Prostate gland (tissue), 2 donors: ENCODE data around the gene ZNF579. TPM values are rescaled to one million over a fixed set of nuclear protein-coding genes. Genes with fewer than 3 reads are reported as not detected.

Experiments
- DNase-seq: peaks from one replicate; pipeline ENCODE4 v3.0.0-alpha.2; 2019; ENCODE audit warnings: low spot score
- H3K27ac ChIP-seq, 2 donors: fragments of 200-600 bp; sonication (generic); 2 replicates each; pipeline ENCODE4 v1.5.1; 2017 to 2019
- H3K27me3 ChIP-seq: fragments of 200-600 bp; sonication (generic); replicated peaks from 2 replicates; pipeline ENCODE4 v1.5.1; 2019; ENCODE audit not compliant: insufficient read depth
- H3K36me3 ChIP-seq, 2 donors: fragments of 200-600 bp; sonication (generic); 1 replicate in 1 of 2; 2 replicates in 1 of 2; pipeline versions ENCODE4 v1.5.1 to v1.8.1; 2017 to 2019
- H3K4me1 ChIP-seq: fragments of 200-600 bp; sonication (generic); replicated peaks from 2 replicates; pipeline ENCODE4 v1.5.1; 2019
- H3K4me3 ChIP-seq, 2 donors: fragments of 200-600 bp; sonication (generic); 2 replicates each; pipeline ENCODE4 v1.5.1; 2017 to 2019
- H3K9me3 ChIP-seq: fragments of 200-600 bp; sonication (generic); 2 replicates; pipeline ENCODE4 v1.5.1; 2017
- POLR2A ChIP-seq: fragments of 450-650 bp; IDR thresholded peaks from one replicate; pipeline ENCODE4 v1.6.1; 2016; ENCODE audit warnings: antibody characterized with exemption, mild to moderate bottlenecking
- POLR2AphosphoS5 ChIP-seq: sonication (generic); formaldehyde crosslinking; IDR thresholded peaks from one replicate; pipeline ENCODE4 v1.6.1; 2017; ENCODE audit warnings: antibody characterized with exemption
- WGBS: methylation state at CpG from one replicate; pipeline ENCODE4 v1.1.5; 2018; 5-methylcytosine and 5-hydroxymethylcytosine counted together
- intact Hi-C: fragments of 100-400 bp; cut with DNase I; formaldehyde crosslinking; loops from one replicate; pipeline ENCODE4 v1.14.2; 2022
- total RNA-seq, 2 donors: library from RNA; depleted of rRNA; stranded (reverse); fragments of >200 nt; gene quantifications; one replicate each; pipeline ENCODE4 v1.1.0, GENCODE V29; 2016
- TF ChIP-seq, protein P1 (sequence below), 4 experiments: fragments of 200-600 bp in 2 of 4; fragments of 450-650 bp in 2 of 4; sonication (generic) in 2 of 4; IDR thresholded peaks; 1 replicate in 3 of 4; 2 replicates in 1 of 4; pipeline ENCODE4 v1.5.1; 2016 to 2019; ENCODE audit warnings: antibody characterized with exemption in 4 of 4, mild to moderate bottlenecking in 2 of 4, moderate library complexity in 2 of 4

Gene ZNF579
- total RNA-seq, 2 donors from 2014 or later: 8.7 to 10.8 TPM

DNA sequence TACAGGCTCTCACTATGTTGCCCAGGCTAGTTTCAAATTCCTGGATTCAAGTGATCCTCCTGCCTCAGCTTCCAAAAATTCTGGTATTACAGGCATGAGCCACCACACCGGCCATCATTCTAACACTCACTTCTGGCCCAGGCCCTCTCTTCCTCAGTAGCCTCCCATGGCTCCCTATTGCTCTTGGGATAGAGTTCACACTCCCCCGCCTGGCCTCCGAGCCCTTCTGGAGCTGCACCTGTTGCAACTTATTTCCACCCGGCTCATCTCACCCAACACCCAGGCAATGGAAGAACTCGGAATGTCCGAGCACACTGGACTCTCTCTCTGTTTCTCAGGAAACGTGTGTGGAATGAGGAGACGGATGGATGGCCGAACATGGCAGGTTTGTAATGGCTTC is 26.3 kb downstream of the ZNF579 start:
- no peaks in the 10 kb centered on the region for H3K9me3 ChIP-seq
- intact Hi-C loops: no loop called here
- no peaks in the 10 kb centered on the region for H3K27me3 ChIP-seq
- DNase-seq: no peak
- H3K4me3 ChIP-seq: no peak overlapping the region
- WGBS: 95% methylated on average over 9 of the region's 9 CpGs
- no peaks in the 10 kb centered on the region for H3K36me3 ChIP-seq
- H3K4me1 ChIP-seq: no peaks in the 10 kb centered on the region
- H3K27ac ChIP-seq: no peak overlapping the region
- TF ChIP-seq POLR2A (no peak), POLR2AphosphoS5 (no peak)
- TF ChIP-seq, protein P1, sequence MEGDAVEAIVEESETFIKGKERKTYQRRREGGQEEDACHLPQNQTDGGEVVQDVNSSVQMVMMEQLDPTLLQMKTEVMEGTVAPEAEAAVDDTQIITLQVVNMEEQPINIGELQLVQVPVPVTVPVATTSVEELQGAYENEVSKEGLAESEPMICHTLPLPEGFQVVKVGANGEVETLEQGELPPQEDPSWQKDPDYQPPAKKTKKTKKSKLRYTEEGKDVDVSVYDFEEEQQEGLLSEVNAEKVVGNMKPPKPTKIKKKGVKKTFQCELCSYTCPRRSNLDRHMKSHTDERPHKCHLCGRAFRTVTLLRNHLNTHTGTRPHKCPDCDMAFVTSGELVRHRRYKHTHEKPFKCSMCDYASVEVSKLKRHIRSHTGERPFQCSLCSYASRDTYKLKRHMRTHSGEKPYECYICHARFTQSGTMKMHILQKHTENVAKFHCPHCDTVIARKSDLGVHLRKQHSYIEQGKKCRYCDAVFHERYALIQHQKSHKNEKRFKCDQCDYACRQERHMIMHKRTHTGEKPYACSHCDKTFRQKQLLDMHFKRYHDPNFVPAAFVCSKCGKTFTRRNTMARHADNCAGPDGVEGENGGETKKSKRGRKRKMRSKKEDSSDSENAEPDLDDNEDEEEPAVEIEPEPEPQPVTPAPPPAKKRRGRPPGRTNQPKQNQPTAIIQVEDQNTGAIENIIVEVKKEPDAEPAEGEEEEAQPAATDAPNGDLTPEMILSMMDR (IDR thresholded peaks at IDR 0.05): no peak

DNA sequence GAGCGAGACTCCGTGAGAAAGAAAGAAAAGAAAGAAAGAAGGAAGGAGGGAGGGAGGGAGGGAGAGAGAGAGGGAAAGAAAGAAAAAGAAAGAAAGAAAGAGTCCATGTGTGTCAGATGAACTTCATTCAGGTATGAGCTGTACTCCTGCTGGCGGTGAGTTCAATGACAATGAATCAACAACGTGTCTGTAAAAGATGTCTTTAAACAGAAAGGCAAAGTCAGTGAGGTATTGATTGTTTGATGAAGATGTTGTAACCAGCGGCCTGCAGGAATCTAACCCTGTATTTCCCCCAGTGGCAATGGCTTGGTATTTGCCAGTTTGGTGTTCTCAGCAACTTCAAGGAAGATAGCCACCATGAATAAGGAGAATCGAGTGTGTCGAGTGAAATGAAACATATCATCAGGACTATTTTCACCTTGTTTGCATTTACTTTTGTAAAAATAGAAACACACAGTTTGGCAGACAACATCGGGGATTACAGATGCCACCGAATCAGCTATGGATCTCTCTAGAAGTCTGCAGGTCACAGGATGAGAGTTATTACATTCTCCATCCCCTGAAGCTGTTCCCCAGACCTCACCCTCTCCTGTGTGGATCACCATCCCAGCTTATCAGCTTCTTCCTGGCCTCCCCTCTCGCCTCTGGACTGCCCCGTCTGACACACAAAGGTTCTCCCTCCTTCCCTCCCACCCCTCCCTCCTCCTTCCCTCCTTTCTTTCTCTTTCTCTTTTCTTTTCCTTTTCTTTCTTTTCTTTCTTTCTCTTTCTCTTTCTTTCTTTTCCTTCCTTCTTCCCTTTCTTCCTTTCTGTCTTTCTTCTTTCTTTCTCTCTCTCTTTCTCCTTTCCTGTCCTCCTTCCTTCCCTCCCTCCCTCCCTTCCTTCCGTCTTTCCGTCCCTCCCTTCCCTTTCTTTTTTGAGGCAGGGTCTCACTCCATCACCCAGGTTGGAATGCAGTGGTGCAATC is 27.1 kb downstream of the ZNF579 start:
- Histone ChIP-seq H3K9me3 (no peaks in the 10 kb centered on the region), H3K4me3 (no peak overlapping the region), H3K27me3 (no peaks in the 10 kb centered on the region), H3K27ac (no peak overlapping the region), H3K36me3 (no peaks in the 10 kb centered on the region), H3K4me1 (no peaks in the 10 kb centered on the region)
- no peak for TF ChIP-seq POLR2A
- TF ChIP-seq POLR2AphosphoS5: no peak
- TF ChIP-seq, protein P1 (IDR thresholded peaks at IDR 0.05): no peak
- 50% methylated on average over 13 of the region's 13 CpGs for whole genome bisulfite sequencing
- DNase-seq: no peak
- intact Hi-C loops: no loop called here

DNA sequence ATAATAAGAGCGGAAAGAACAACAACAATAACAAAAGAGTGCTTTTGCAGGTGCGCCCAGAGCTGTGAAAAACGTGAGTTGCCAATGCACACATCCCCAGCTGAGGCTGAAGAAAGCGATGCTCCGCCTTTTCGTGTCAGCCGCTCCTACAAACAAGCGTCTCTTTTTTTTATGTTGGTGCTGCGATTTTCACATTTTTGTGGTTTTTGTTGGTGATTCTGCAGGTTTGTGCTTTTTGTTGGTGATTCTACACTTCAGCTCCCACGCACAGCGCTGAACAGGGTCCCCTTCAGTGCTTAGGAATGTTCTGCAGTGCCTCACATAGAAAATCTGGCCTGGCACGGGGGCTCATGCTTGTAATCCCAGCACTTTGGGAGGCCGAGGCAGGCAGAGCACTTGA is 28.0 kb downstream of the ZNF579 start:
- no peak overlapping the region for H3K4me3 ChIP-seq
- intact Hi-C loops: no loop called here
- TF ChIP-seq, protein P1 (IDR thresholded peaks at IDR 0.05): no peak
- TF ChIP-seq POLR2A: no peak
- TF ChIP-seq POLR2AphosphoS5: no peak
- no peak for DNase-seq
- WGBS: 27% methylated on average over 13 of the region's 13 CpGs
- H3K4me1 ChIP-seq: no peaks in the 10 kb centered on the region
- no peaks in the 10 kb centered on the region for H3K27me3 ChIP-seq
- H3K9me3 ChIP-seq: no peaks in the 10 kb centered on the region
- no peak overlapping the region for H3K27ac ChIP-seq
- H3K36me3 ChIP-seq: no peaks in the 10 kb centered on the region

DNA sequence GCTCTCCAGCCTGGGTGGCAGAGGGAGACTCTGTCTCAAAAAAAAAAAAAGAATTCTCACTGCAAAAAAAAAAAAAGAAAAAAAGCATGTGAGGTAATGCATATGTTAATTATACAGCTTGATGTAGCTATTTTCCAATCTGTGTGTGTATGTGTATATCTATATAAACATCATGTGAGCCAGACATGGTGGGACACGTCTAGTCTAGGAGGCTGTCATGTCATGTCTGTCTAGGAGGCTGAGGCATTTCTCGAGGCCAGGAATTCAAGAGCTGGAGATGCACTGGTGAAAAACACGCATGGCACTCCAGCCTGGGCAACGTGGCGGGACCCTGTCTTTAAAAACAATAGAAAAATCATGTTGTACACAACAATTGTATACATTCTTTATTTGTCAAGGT is 28.4 kb downstream of the ZNF579 start:
- TF ChIP-seq POLR2AphosphoS5: no peak
- no peak for TF ChIP-seq POLR2A
- TF ChIP-seq, protein P1 (IDR thresholded peaks at IDR 0.05): no peak
- no peak for DNase-seq
- no peaks in the 10 kb centered on the region for H3K4me1 ChIP-seq
- H3K27ac ChIP-seq: no peak overlapping the region
- H3K36me3 ChIP-seq: no peaks in the 10 kb centered on the region
- 50% methylated on average over 5 of the region's 5 CpGs for WGBS
- H3K4me3 ChIP-seq: no peak overlapping the region
- intact Hi-C loops: no loop called here
- H3K27me3 ChIP-seq: no peaks in the 10 kb centered on the region
- no peaks in the 10 kb centered on the region for H3K9me3 ChIP-seq

DNA sequence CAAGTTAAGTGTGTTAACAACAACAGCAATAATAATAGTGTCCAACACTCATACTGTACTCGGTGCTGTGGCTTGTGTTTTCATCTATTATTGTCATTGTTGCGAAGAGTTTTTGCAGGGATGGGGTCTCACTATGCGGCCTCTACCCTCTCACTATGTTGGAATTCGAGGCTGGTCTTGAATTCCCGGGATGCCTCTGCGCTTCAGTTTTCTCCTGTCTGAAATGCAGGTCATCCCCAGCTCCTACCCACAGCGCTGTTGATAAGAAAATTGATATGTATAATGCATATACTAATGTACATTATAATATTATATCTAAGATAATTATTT is 30.4 kb downstream of the ZNF579 start:
- no peak overlapping the region for H3K27ac ChIP-seq
- H3K4me3 ChIP-seq: no peak overlapping the region
- intact Hi-C loops: no loop called here

More for the DNA sequence above, 30.4 kb downstream of the ZNF579 start:
- WGBS: 65% methylated on average over 7 of the region's 7 CpGs
- Histone ChIP-seq H3K36me3 (no peaks in the 10 kb centered on the region), H3K27me3 (no peaks in the 10 kb centered on the region), H3K9me3 (no peaks in the 10 kb centered on the region), H3K4me1 (no peaks in the 10 kb centered on the region)
- DNase-seq: no peak
- TF ChIP-seq POLR2A: no peak
